AG04449 (cell line): ENCODE results near the gene DCLK2.

Source experiments
- CTCF ChIA-PET: fragments of 350-600 bp; formaldehyde crosslinking; extraction: SDS; loops from one replicate; lab custom pipeline; 2021; ENCODE audit warnings: antibody characterized with exemption; lab: Yijun Ruan, JAX
- POLR2A ChIA-PET: fragments of 400-600, 350-600 bp; formaldehyde crosslinking; extraction: SDS; loops from one replicate; lab custom pipeline; 2020; ENCODE audit warnings: antibody characterized with exemption, inconsistent platforms; lab: Yijun Ruan, JAX
- DNase-seq: peaks from one replicate; pipeline ENCODE4 v3.0.0-alpha.2; 2010; ENCODE audit warnings: low read depth, low spot score
- H3K4me3 ChIP-seq: 2 replicates; pipeline ENCODE4 v1.5.1; 2011; ENCODE audit warnings: low read depth, mild to moderate bottlenecking, control low read depth, low read length
- TF ChIP-seq, protein P1 (sequence below): IDR thresholded peaks from one replicate; pipeline ENCODE4 v1.5.1; 2011; ENCODE audit warnings: mild to moderate bottlenecking, moderate library complexity, low read length, control low read depth, inconsistent platforms; ENCODE audit not compliant: insufficient read depth; ENCODE audit errors: missing control alignments

Gene DCLK2

DNA sequence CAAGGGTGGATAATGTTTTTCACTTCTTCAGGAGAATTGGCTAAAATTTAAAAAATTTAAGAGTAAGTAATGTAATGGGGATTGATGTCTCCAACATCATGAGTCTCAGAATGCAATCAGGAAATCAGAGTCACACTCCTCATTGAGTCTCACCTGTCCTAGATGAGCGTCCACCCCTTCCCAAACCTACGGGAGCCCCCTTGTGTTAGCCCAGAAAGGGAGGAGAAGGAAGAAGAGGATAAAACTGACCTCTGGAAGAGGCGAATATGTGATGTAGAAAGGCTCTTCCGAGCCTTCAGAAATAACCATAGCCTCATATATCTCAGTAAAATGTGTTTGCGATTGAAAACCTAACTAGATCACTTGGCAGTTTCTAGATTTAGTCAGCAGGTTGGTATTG is 157.1 kb downstream of the DCLK2 start:
- ChIA-PET CTCF (interaction anchor here (1.0 to 1.4 kb wide), 2 partner anchors 225 to 232 kb away, joined by 3 to 4 read pairs; no protein-coding TSS in a partner anchor), POLR2A (interaction anchor here (0.9 to 1.3 kb wide), 2 partner anchors 10 to 45 kb away, joined by 3 to 4 read pairs; no protein-coding TSS in a partner anchor)
- no peak overlapping the region for H3K4me3 ChIP-seq
- TF ChIP-seq, protein P1, sequence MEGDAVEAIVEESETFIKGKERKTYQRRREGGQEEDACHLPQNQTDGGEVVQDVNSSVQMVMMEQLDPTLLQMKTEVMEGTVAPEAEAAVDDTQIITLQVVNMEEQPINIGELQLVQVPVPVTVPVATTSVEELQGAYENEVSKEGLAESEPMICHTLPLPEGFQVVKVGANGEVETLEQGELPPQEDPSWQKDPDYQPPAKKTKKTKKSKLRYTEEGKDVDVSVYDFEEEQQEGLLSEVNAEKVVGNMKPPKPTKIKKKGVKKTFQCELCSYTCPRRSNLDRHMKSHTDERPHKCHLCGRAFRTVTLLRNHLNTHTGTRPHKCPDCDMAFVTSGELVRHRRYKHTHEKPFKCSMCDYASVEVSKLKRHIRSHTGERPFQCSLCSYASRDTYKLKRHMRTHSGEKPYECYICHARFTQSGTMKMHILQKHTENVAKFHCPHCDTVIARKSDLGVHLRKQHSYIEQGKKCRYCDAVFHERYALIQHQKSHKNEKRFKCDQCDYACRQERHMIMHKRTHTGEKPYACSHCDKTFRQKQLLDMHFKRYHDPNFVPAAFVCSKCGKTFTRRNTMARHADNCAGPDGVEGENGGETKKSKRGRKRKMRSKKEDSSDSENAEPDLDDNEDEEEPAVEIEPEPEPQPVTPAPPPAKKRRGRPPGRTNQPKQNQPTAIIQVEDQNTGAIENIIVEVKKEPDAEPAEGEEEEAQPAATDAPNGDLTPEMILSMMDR, result no peak
- no peak for DNase-seq

GRCh38 chr4:150235808-150236271 is 157.6 kb downstream of the DCLK2 start:
- POLR2A ChIA-PET, result interaction anchor here (0.6 to 1.3 kb wide), 3 partner anchors 11 to 198 kb away, joined by 3 to 4 read pairs (median 3); no protein-coding TSS in a partner anchor
- no peak for DNase-seq
- H3K4me3 ChIP-seq, result no peak overlapping the region
- TF ChIP-seq, protein P1, result no peak
- CTCF ChIA-PET, result interaction anchor here (1.0 to 1.4 kb wide), 2 partner anchors 226 to 232 kb away, joined by 3 to 4 read pairs; no protein-coding TSS in a partner anchor

GRCh38 chr4:150236626-150237025 is 158.4 kb downstream of the DCLK2 start:
- ChIA-PET POLR2A (no interaction called here), CTCF (no interaction called here)
- no peak for DNase-seq
- TF ChIP-seq, protein P1, result no peak
- no peak overlapping the region for H3K4me3 ChIP-seq

- CTCF ChIA-PET, result no interaction called here
Observed at GRCh38 chr4:150237110-150237872, 159.0 kb downstream of the DCLK2 start.

GRCh38 chr4:150238591-150238990 is 160.3 kb downstream of the DCLK2 start:
- POLR2A ChIA-PET, result no interaction called here
- CTCF ChIA-PET, result interaction anchor here (7.5 kb wide), 1 partner anchor 232 kb away, joined by 136 read pairs; no protein-coding TSS in a partner anchor
- DNase-seq, result no peak
- H3K4me3 ChIP-seq, result no peak overlapping the region
- TF ChIP-seq, protein P1, result no peak

More at GRCh38 chr4:150237110-150237872, 159.0 kb downstream of the DCLK2 start:
- no peak overlapping the region for H3K4me3 ChIP-seq
- POLR2A ChIA-PET, result no interaction called here
- TF ChIP-seq, protein P1, result no peak
- DNase-seq, result peak; percentile 94

DNA sequence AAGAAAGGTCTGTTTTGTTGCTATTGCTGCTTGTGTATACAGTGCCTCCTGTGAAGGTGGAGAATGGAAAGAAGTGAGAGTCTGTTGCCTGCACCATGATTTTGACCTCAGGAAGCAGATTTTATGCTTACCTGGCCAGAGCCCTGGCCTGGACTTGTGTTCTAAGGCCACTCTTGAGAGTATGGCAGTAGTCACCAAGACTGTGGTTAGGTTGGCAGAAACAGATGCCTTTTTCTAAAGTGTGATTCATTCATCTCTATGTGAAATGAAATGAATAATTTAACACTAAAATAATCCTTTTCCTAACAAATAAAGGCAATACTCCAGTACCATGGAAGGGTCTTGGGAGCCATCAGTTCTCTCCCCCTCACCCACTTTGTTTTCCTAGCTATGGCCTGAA is 161.8 kb downstream of the DCLK2 start:
- TF ChIP-seq, protein P1, result no peak
- H3K4me3 ChIP-seq, result no peak overlapping the region
- no peak for DNase-seq
- ChIA-PET POLR2A (interaction anchor here (0.6 kb wide), 1 partner anchor 340 kb away, joined by 3 read pairs; no protein-coding TSS in a partner anchor), CTCF (interaction anchor here (1.6 to 7.5 kb wide), 2 partner anchors 25 to 233 kb away, joined by 3 to 136 read pairs; no protein-coding TSS in a partner anchor)
